ENCODE data around the gene CDC26.

The CDC26 gene

DNA sequence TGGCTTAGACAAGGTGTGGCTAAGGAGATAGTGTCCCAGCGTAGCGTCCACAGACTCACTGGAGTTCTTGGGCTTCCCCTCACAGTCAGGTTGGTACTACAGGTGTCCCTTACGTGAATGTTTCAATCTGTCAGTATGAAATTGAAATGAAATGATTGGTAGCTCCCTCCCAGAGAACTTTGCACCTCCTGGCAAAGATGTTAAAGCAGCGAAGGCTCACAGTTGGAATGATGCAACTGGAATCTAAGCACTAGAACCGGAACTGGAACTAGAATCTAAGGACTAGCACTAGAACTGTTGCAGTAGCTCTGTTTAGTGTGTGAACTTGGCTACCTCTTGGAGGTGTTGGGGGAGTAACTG is 52.9 kb downstream of the CDC26 start:
- TF ChIP-seq, protein P1, sequence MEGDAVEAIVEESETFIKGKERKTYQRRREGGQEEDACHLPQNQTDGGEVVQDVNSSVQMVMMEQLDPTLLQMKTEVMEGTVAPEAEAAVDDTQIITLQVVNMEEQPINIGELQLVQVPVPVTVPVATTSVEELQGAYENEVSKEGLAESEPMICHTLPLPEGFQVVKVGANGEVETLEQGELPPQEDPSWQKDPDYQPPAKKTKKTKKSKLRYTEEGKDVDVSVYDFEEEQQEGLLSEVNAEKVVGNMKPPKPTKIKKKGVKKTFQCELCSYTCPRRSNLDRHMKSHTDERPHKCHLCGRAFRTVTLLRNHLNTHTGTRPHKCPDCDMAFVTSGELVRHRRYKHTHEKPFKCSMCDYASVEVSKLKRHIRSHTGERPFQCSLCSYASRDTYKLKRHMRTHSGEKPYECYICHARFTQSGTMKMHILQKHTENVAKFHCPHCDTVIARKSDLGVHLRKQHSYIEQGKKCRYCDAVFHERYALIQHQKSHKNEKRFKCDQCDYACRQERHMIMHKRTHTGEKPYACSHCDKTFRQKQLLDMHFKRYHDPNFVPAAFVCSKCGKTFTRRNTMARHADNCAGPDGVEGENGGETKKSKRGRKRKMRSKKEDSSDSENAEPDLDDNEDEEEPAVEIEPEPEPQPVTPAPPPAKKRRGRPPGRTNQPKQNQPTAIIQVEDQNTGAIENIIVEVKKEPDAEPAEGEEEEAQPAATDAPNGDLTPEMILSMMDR (conservative IDR thresholded peaks at IDR 0.05), result no peak
- H3K27ac ChIP-seq, result peak overlapping the region; percentile 83

DNA sequence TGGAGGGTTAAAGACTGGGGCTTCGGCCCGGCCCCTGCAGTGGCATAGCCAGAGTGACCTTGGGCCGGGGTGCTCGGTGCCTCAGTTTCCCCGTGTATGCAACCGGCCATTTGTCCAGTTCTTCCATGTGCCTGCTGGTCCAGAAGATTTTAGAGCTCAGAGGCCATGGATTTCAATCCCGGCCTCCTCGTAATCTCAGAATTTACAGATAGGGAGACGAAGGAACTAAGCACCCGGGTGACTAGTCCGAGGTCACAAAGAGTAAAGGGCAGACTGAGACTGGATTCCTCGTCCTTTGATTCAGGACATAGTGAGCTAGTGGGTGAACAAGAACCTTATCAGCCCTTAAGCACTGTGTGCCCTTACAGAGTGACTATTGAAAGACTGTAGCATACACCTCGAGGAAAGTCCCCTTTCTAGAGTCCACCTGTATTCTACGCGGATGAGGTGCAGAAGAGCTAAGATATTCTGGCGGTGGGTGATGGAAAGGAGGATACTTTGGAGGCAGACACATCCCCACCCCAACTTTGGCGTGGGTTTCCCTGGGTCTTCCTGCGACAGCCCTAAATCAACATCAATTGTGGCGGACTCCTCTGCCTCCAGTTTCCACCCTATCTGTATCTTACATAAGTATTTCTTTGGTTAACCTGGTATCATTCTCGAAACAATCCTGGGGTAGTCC is 53.4 kb downstream of the CDC26 start:
- H3K27ac ChIP-seq, result peak overlapping the region; percentile 83

DNA sequence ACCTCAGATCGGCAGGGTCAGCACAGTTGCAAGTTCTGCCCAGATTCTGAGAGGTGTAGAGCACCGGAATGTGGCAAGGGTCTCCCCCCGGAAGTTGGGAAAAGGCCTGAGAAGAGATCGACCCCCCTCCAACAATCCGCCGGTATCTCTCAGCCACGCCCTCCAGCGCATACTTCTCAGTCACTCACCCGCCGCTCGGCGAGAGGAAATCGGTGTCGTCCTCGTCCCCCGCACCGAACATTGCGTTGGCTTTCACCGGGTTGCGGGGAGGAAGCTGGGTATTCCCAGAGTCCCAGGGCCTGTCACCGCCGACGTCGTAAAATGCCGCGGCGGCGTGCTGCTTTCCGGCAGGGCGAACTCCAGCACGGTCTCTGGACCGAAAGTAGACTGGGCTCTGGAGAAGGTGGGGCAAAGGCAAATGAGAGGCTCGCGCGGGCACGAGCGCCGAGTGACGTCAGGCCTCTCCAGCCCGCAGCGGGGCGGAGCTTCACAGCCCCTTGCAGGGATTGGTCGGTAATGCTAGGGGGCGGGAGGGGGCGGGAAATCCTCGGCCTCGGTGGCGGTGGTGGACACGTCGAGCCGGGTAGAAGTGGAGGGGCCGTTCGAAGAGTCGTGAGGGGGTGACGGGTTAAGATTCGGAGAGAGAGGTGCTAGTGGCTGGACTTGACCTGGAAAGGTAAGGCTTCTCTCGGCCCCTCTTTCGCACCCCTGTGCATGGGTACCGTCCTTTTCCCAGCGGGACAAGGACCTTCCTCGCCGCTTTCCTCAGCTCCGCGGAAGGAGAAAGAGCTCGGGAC is 54.2 kb downstream of the CDC26 start, which contains the start of the genes FKBP15 and SLC31A1:
Gene FKBP15, minus strand, starts transcription at position 275 of the 797 bp plus-strand sequence. Its CDS starts 34 bp downstream, at position 241.
Gene SLC31A1, plus strand, starts transcription at position 542 of the 797 bp plus-strand sequence. CDS start 34,605 bp downstream, outside the sequence.
- TF ChIP-seq, protein P1 (conservative IDR thresholded peaks at IDR 0.05), result no peak
- peak within 1 kb of the TSS; percentile 83 for H3K27ac ChIP-seq

More for the DNA sequence above, 53.4 kb downstream of the CDC26 start:
- TF ChIP-seq, protein P1 (conservative IDR thresholded peaks at IDR 0.05), result no peak

DNA sequence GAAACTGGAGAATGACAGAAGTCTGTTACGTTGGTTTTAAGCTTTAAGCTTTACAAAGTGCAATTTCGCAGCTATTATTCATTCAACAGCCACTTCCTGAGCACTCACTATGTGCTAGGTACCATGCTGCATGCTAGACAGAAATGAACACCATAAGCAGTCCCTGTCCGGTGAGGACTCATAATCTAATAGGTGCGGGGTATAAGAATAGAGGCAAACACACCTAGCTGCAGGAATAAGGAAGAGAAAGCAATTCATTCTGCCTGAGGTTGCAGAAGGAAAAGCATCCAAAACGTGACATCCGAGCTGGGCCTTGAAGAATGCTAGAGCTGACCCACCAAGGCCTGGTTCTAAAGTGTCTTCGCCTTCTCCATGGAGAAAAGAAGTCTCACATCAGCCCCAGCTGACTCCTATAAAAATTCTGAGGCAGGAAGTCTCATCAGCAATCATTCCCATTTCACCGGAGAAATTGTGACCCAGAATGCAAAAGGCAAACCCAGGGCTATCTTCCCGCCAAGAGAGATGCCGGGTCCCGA is 54.8 kb downstream of the CDC26 start:
- TF ChIP-seq, protein P1 (conservative IDR thresholded peaks at IDR 0.05), result no peak
- H3K27ac ChIP-seq, result peak overlapping the region; percentile 83

DNA sequence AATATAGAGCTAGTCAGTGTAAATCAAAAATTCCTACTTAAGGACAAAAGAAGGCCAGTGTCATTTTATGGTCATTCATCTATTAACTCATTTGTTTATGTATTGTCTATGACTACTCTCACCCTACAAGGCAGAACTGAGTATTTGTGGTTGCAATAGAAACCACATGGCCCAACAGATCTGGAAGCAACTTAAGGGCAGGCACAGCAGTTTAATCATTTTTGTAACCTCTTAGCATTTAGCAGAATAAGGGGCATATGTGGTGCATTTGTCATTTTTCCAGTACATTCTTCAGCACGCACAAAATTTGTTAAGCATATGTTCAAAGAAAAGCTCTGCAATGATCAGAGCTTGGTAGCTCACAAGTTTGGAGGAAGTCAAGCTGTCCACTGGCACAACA is 55.4 kb downstream of the CDC26 start:
- peak overlapping the region; percentile 83 for H3K27ac ChIP-seq
- TF ChIP-seq, protein P1 (conservative IDR thresholded peaks at IDR 0.05), result no peak

DNA sequence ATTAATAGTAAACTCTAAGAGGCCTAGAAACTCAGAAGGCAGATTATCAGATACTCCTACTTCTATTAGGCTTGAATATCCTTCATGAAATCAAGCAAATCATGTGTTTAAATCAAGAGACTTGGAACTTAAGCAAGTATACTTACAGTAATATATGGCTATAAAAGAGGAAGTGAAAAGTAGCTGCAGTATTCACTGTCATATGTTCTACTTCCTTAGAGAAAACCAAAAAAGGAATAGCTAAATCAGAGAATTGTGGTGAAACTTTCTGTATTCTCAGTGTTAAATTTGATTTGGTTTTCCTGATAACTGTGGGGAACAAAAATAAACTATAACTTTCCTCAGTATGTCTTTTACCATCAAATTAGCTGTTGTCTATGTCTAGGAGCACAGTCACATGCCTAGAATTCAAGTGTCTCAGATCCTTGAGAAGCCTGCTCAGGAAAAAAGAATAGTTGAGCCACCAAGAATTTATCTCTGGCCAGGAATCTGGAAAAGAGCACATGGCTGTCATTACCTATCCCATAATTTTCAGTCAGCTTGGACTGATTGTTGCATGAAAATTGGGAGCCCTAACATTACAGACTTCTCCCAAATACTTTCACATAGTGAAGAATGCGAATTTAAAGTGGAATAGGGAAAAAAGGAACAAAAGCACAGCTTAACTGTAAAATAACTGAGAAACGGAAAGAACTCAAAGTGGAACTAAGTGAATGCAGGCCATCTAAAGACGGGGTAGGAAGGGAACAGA is 56.0 kb downstream of the CDC26 start:
- TF ChIP-seq, protein P1 (conservative IDR thresholded peaks at IDR 0.05), result no peak
- H3K27ac ChIP-seq, result no peak overlapping the region
